Skeletal muscle tissue (tissue), 4 donors: ENCODE results near the gene BTBD1. TPM values are rescaled to one million over a fixed set of nuclear protein-coding genes. Genes with fewer than 3 reads are reported as not detected.
"Not testable (repeated sequence)": the region's sequence is repeated elsewhere in the genome, so short reads cannot be mapped to it uniquely, and the experiment has no call there.

Source experiments
- H3K27ac ChIP-seq: one replicate; pipeline ENCODE4 v1.7.0; 2013; ENCODE audit warnings: mild to moderate bottlenecking, low read depth, low read length, inconsistent platforms
- H3K27me3 ChIP-seq, 3 donors: one replicate each; pipeline ENCODE4 v1.7.0; 2013; ENCODE audit warnings: low read length in 3 of 3; ENCODE audit not compliant: control insufficient read depth in 3 of 3, insufficient read depth in 3 of 3
- H3K36me3 ChIP-seq, 3 donors: one replicate each; pipeline ENCODE4 v1.7.0; 2013; ENCODE audit warnings: low read length in 3 of 3; ENCODE audit not compliant: control insufficient read depth in 3 of 3, insufficient read depth in 3 of 3
- H3K4me1 ChIP-seq, 3 donors: one replicate each; pipeline ENCODE4 v1.7.0; 2013; ENCODE audit warnings: low read length in 3 of 3, mild to moderate bottlenecking in 3 of 3; ENCODE audit not compliant: control insufficient read depth in 3 of 3, insufficient read depth in 3 of 3
- H3K4me3 ChIP-seq, 3 donors: one replicate each; pipeline ENCODE4 v1.7.0; 2013; ENCODE audit warnings: low read length in 3 of 3
- H3K9ac ChIP-seq, 3 donors: one replicate each; pipeline ENCODE4 v1.7.0; 2013; ENCODE audit warnings: low read length in 3 of 3, mild to moderate bottlenecking in 3 of 3, moderate library complexity in 2 of 3, low read depth in 1 of 3
- H3K9me3 ChIP-seq, 3 donors: one replicate each; pipeline ENCODE4 v1.7.0; 2013; ENCODE audit warnings: low read length in 3 of 3; ENCODE audit not compliant: control insufficient read depth in 3 of 3
- total RNA-seq: library from RNA; depleted of rRNA; stranded (reverse); fragments of >200 nt; gene quantifications from one replicate; pipeline ENCODE4 v1.2.3, GENCODE V29; 2014
- donor health status: Osteomylitis.

Gene BTBD1
- total RNA-seq, 1 donor from 2014 or later: 99.7 TPM

GRCh38 chr15:83098079-83098478 is 31.0 kb upstream of the BTBD1 start:
- no peaks in the 10 kb centered on the region for H3K36me3 ChIP-seq
- H3K27me3 ChIP-seq: no peaks in the 10 kb centered on the region
- H3K9me3 ChIP-seq: peaks cover 0 to 6% (median 0%) of the 10 kb centered on the region in 3 donors
- H3K27ac ChIP-seq: no peak overlapping the region
- H3K4me1 ChIP-seq: peaks cover 15 to 30% (median 29%) of the 10 kb centered on the region in 3 donors
- no peak overlapping the region for H3K9ac ChIP-seq
- no peak overlapping the region for H3K4me3 ChIP-seq

DNA sequence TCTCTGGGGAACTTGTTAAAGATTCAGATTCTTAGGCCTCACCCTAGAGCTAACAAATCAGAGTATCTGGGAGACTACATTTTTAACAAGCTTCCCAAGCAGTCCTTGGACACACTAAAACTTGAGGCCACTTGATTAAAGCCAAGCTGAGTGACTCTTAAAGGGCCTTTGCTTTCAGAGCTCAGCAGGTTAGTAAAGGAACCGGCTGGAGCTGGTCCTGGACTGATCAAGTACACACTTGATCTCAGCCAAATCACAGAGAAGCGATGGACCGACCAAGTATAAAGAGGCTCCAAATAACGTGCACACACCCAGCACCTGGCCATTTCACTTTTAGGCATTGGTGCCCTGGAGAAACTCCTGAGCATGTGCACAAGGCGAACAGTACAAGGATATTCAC is 27.5 kb upstream of the BTBD1 start:
- peaks cover 5 to 21% (median 15%) of the 10 kb centered on the region in 3 donors for H3K4me1 ChIP-seq
- peak overlapping the region; percentile 61 for H3K27ac ChIP-seq
- H3K9ac ChIP-seq: peak overlapping the region in 1 of 3 donors; percentile 4
- no peak overlapping the region for H3K4me3 ChIP-seq
- H3K36me3 ChIP-seq: no peaks in the 10 kb centered on the region
- no peaks in the 10 kb centered on the region for H3K27me3 ChIP-seq
- H3K9me3 ChIP-seq: peaks cover 0 to 6% (median 0%) of the 10 kb centered on the region in 3 donors

DNA sequence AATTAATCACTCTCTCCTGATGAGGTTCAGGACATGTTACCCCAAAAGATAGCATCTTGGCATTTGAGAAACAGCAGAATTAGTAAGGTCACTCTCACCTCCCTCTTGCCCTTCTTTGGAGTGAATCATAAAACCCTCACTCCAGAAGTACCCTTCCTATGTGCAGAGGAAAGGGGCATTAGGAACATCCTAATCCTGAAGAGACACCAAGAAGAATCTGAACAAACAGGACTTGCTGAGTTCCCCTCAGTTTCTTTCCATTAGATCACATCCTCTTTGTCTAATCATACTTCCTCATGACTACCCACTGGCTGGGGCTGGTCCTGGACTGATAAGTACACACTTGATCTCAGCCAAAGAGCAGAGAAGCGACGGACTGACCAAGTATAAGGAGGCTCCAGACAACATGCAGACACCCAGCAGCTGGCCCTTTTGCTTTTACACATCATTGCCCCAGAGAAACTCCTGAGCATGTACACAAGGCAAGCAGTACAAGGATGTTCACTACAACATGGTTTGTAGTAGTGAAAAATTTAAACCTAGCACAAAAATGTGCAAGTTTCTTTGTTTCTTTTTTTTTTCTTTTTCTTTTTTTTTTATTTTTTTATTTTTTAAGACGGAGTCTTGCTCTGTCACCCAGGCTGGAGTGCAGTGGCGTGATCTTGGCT is 25.4 kb upstream of the BTBD1 start:
- Histone ChIP-seq H3K4me1 (peaks cover 5 to 22% (median 17%) of the 10 kb centered on the region in 3 donors), H3K9ac (no peak overlapping the region), H3K4me3 (no peak overlapping the region), H3K27ac (peak overlapping the region; percentile 56), H3K36me3 (no peaks in the 10 kb centered on the region), H3K27me3 (no peaks in the 10 kb centered on the region), H3K9me3 (no peaks in the 10 kb centered on the region)

GRCh38 chr15:83091965-83092308 is 24.9 kb upstream of the BTBD1 start:
- H3K27ac ChIP-seq: peak overlapping the region; percentile 56
- H3K4me3 ChIP-seq, H3K9me3 ChIP-seq, H3K9ac ChIP-seq, H3K36me3 ChIP-seq, H3K27me3 ChIP-seq: not testable (repeated sequence)
- peaks cover 5 to 22% (median 19%) of the 10 kb centered on the region in 3 donors for H3K4me1 ChIP-seq

DNA sequence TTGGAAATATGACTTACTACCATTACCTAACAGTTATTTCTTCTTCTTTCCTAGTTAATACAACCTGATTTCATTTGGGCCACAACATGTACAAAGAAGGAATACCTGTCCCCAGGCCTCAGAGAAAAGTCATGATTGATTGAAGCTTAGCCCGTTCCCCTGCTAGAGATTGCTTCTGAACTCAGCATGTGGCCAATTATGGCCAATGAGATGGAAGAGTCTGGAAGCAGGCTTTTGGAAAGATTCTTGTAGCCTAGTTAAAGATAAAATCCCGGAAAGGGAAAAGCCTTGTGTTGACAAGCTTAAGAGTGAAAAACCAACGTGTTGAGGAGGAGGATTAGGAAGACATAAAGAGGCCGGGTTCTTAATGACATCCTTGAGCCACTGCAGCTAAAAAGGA is 23.4 kb upstream of the BTBD1 start:
- Histone ChIP-seq H3K27me3 (no peaks in the 10 kb centered on the region), H3K9me3 (no peaks in the 10 kb centered on the region), H3K9ac (no peak overlapping the region), H3K4me1 (peaks cover 5 to 28% (median 26%) of the 10 kb centered on the region in 3 donors), H3K27ac (no peak overlapping the region), H3K4me3 (no peak overlapping the region), H3K36me3 (no peaks in the 10 kb centered on the region)

GRCh38 chr15:83088876-83089275 is 21.8 kb upstream of the BTBD1 start:
- no peaks in the 10 kb centered on the region for H3K36me3 ChIP-seq
- peaks cover 0 to 21% (median 20%) of the 10 kb centered on the region in 3 donors for H3K4me1 ChIP-seq
- H3K9me3 ChIP-seq: no peaks in the 10 kb centered on the region
- H3K27me3 ChIP-seq: no peaks in the 10 kb centered on the region
- H3K4me3 ChIP-seq: no peak overlapping the region
- peak overlapping the region; percentile 79 for H3K27ac ChIP-seq
- H3K9ac ChIP-seq: no peak overlapping the region

DNA sequence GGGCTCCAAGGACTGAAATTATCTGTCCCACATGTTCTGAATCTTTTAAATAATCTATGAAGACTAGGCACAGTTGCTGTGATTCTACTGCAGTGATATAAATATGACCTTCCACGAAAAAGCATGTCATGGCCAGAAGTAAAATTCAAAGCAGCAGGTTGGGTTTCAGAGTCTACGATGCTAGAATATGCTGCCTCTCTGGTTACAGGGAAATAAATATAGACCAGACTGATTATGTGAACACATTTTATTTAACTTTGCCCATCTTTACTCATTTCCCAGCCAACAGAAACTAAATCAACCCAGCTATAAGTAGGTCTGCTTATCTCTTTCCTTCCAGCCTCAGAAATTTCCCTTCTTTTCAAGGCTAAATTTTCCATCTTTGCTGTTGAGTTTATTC is 20.5 kb upstream of the BTBD1 start:
- peaks cover 5 to 27% (median 26%) of the 10 kb centered on the region in 3 donors for H3K4me1 ChIP-seq
- no peaks in the 10 kb centered on the region for H3K9me3 ChIP-seq
- no peaks in the 10 kb centered on the region for H3K36me3 ChIP-seq
- H3K4me3 ChIP-seq: no peak overlapping the region
- no peaks in the 10 kb centered on the region for H3K27me3 ChIP-seq
- peak overlapping the region in 1 of 3 donors; percentile 24 for H3K9ac ChIP-seq
- peak overlapping the region; percentile 79 for H3K27ac ChIP-seq

GRCh38 chr15:83085864-83086552 is 19.0 kb upstream of the BTBD1 start:
- H3K27ac ChIP-seq: peak overlapping the region; percentile 79
- not testable (repeated sequence) for H3K9me3 ChIP-seq, H3K9ac ChIP-seq, H3K27me3 ChIP-seq, H3K4me3 ChIP-seq, H3K36me3 ChIP-seq
- peaks cover 5 to 29% (median 25%) of the 10 kb centered on the region in 3 donors for H3K4me1 ChIP-seq

- H3K9ac ChIP-seq, H3K36me3 ChIP-seq, H3K27me3 ChIP-seq, H3K9me3 ChIP-seq, H3K27ac ChIP-seq, H3K4me3 ChIP-seq: not testable (repeated sequence)
- H3K4me1 ChIP-seq: peaks cover 5 to 29% (median 25%) of the 10 kb centered on the region in 3 donors
Measured at GRCh38 chr15:83085461-83085860, 18.4 kb upstream of the BTBD1 start.

DNA sequence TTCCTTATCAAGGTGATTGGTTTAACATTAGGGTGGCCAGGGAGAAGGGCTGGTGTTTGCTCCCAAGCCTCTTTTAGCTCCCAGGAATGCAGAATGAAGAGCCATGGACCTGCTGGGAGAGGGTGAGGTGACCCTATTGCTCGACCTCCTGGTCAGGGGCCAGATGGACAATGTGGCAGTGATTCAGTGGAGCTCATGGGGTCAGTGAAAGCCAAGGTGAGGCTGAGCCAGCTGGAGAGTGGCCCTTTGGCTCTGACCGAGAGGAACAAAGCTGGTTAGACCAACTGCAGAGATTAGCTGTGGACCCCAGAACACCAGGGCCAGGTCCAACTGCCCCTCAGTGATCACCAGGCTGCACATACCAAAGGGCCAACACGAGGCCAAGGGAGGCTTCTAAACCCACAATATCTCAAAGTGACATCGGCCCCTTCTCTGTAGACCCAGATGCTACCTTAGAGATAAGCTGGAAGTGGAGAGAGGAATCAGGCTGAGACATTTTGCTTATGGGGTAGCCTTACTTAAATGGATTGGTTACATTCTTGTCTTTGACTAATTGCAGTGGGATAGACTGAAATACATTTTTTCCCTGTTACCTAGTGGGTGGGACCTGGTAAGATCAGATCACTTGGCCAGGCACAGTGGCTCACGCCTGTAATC is 15.8 kb upstream of the BTBD1 start:
- Histone ChIP-seq H3K4me3 (no peak overlapping the region), H3K9me3 (no peaks in the 10 kb centered on the region), H3K27ac (peak overlapping the region; percentile 78), H3K27me3 (no peaks in the 10 kb centered on the region), H3K36me3 (no peaks in the 10 kb centered on the region), H3K9ac (peak overlapping the region in 2 of 3 donors; percentile 33 to 41), H3K4me1 (peaks cover 5 to 32% (median 26%) of the 10 kb centered on the region in 3 donors)
